ENCODE data around the gene TNS1. TPM values are rescaled to one million over a fixed set of nuclear protein-coding genes. Genes with fewer than 3 reads are reported as not detected.
A peak's percentile ranks its signal among the peaks of the same experiment; 100 is the strongest.

Gene TNS1
- 1.6 TPM for total RNA-seq (2013)
- polyA plus RNA-seq (1 to 10 TPM in 2 of 3 donors, under 1 TPM in 1; 0.26 to 1.6 (median 1.5) TPM), polyA minus RNA-seq (5.7 and 6.5 TPM in 2 replicates), total RNA-seq (34.8 to 717 (median 110) reads per million in 11 experiments)

DNA sequence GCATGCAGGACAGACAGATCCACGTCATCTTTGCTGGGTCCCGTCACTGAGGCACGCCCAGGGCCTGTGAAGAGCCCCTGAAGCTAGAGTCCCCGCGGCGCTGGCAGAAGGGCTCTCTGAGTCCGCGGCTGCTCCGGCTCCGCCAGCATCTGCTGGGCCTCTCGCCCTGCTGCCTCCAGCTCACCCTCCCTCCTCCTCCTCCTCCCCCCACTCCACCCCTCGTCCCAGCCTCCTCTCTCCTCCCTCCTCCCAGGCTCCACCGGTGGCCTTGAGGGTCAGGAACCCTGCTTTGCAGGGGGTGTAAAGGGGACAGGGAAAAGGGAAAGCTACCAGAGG lies at the start of gene TNS1:
TSS of gene TNS1 (minus strand) at position 151 of the 336 bp plus-strand sequence. CDS start at position 28, 123 bp downstream.
- Mint-ChIP-seq H3K27me3 (ENCODE audit: low read depth in 3 of 3) (peaks cover 2 to 4% (median 2%) of the 10 kb centered on the region in 3 donors), H3K27ac (peak within 1 kb of the TSS in 3 of 7 donors; percentile 23 to 68 (median 46)), H3K9me3 (no peaks in the 10 kb centered on the region), H3K36me3 (peaks cover 0 to 3% of the 10 kb centered on the region in 2 donors), H3K4me3 (peak within 1 kb of the TSS; percentile 51 to 54), H3K4me1 (peaks cover 34% of the 10 kb centered on the region)
- Histone ChIP-seq H3K36me3 (replicated peaks in 1 of 2; ENCODE audit: control insufficient read depth in 1 of 2, insufficient read depth in 2 of 2, low read length in 2 of 2) (no peaks in the 10 kb centered on the region), H3K4me3 (replicated peaks in 1 of 3; ENCODE audit: low read depth in 2 of 3, low read length in 3 of 3) (peak within 1 kb of the TSS in 1 of 3 experiments; percentile 26), H4K20me1 (ENCODE audit: insufficient read depth, low read length) (no peaks in the 10 kb centered on the region), H3K27ac (ENCODE audit: low read depth in 1 of 2, low read length in 2 of 2) (peak within 1 kb of the TSS in 1 of 2 donors; percentile 20), H3K4me2 (replicated peaks; ENCODE audit: extremely low read depth, low read length, poor library complexity, severe bottlenecking) (peak within 1 kb of the TSS; percentile 6), H2AFZ (ENCODE audit: insufficient read depth, low read depth, low read length, poor library complexity, severe bottlenecking) (peak within 1 kb of the TSS; percentile 38), H3K9me3 (replicated peaks in 1 of 2; ENCODE audit: control insufficient read depth in 1 of 2, insufficient read depth in 1 of 2, low read length in 2 of 2) (no peaks in the 10 kb centered on the region), H3K4me1 (ENCODE audit: control insufficient read depth in 1 of 2, insufficient read depth in 2 of 2, low read length in 2 of 2) (peaks cover 23 to 32% of the 10 kb centered on the region in 2 donors), H3K79me2 (ENCODE audit: insufficient read depth, low read length) (peaks cover 4% of the 10 kb centered on the region), H3K9ac (ENCODE audit: insufficient read depth, low read length, poor library complexity, severe bottlenecking) (peak within 1 kb of the TSS; percentile 34), H3K27me3 (ENCODE audit: control insufficient read depth in 2 of 2, insufficient read depth in 2 of 2, low read length in 2 of 2) (no peaks in the 10 kb centered on the region)
- TF ChIP-seq, protein P1, sequence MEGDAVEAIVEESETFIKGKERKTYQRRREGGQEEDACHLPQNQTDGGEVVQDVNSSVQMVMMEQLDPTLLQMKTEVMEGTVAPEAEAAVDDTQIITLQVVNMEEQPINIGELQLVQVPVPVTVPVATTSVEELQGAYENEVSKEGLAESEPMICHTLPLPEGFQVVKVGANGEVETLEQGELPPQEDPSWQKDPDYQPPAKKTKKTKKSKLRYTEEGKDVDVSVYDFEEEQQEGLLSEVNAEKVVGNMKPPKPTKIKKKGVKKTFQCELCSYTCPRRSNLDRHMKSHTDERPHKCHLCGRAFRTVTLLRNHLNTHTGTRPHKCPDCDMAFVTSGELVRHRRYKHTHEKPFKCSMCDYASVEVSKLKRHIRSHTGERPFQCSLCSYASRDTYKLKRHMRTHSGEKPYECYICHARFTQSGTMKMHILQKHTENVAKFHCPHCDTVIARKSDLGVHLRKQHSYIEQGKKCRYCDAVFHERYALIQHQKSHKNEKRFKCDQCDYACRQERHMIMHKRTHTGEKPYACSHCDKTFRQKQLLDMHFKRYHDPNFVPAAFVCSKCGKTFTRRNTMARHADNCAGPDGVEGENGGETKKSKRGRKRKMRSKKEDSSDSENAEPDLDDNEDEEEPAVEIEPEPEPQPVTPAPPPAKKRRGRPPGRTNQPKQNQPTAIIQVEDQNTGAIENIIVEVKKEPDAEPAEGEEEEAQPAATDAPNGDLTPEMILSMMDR (IDR thresholded peaks at IDR 0.05) = no peak
- WGBS (ENCODE audit: insufficient coverage) = 96% methylated on average over 3 of the region's 13 CpGs
- intact Hi-C loops (cut with micrococcal nuclease) = no loop called here
- no peak for DNase-seq

DNA sequence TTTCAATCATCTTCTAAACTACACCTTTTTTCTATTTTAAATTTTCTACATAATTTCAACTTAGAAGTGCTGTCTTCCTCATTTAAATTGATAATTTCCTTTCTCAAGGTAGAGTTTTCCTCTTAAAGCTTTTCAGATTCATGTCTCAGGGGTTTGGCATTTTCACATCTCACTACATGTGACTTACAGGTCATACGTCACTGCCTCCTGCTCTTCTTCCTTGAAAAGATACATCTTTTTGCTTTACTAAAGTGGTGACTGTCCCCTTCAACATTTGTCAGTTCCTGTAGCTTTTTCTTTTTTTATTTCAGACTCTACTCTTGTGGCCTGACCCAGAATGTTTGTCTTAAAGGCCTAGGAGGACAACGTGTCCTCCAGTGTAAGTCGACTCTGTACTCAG lies 49.1 kb upstream of the TNS1 start:
- Histone ChIP-seq H3K4me3 (replicated peaks in 1 of 3; ENCODE audit: low read depth in 2 of 3, low read length in 3 of 3) (no peak overlapping the region), H3K27ac (ENCODE audit: low read depth in 1 of 2, low read length in 2 of 2) (no peak overlapping the region), H4K20me1 (ENCODE audit: insufficient read depth, low read length) (no peaks in the 10 kb centered on the region), H2AFZ (ENCODE audit: insufficient read depth, low read depth, low read length, poor library complexity, severe bottlenecking) (no peak overlapping the region), H3K9me3 (replicated peaks in 1 of 2; ENCODE audit: control insufficient read depth in 1 of 2, insufficient read depth in 1 of 2, low read length in 2 of 2) (peaks cover 0 to 13% of the 10 kb centered on the region in 2 donors), H3K36me3 (replicated peaks in 1 of 2; ENCODE audit: control insufficient read depth in 1 of 2, insufficient read depth in 2 of 2, low read length in 2 of 2) (peaks cover 0 to 5% of the 10 kb centered on the region in 2 donors), H3K27me3 (ENCODE audit: control insufficient read depth in 2 of 2, insufficient read depth in 2 of 2, low read length in 2 of 2) (no peaks in the 10 kb centered on the region), H3K79me2 (ENCODE audit: insufficient read depth, low read length) (peaks cover 10% of the 10 kb centered on the region), H3K4me1 (ENCODE audit: control insufficient read depth in 1 of 2, insufficient read depth in 2 of 2, low read length in 2 of 2) (peaks cover 34 to 41% of the 10 kb centered on the region in 2 donors), H3K4me2 (replicated peaks; ENCODE audit: extremely low read depth, low read length, poor library complexity, severe bottlenecking) (no peak overlapping the region), H3K9ac (ENCODE audit: insufficient read depth, low read length, poor library complexity, severe bottlenecking) (no peak overlapping the region)
- intact Hi-C loops (cut with micrococcal nuclease) = no loop called here
- 67% methylated on average over 1 of the region's 3 CpGs for WGBS (ENCODE audit: insufficient coverage)
- Mint-ChIP-seq H3K9me3 (peaks cover 0 to 12% (median 6%) of the 10 kb centered on the region in 7 donors), H3K27ac (peak overlapping the region in 1 of 7 donors; percentile 7), H3K27me3 (ENCODE audit: low read depth in 3 of 3) (peaks cover 0 to 2% (median 0%) of the 10 kb centered on the region in 3 donors), H3K4me1 (peaks cover 51% of the 10 kb centered on the region), H3K36me3 (peaks cover 20 to 23% of the 10 kb centered on the region in 2 donors), H3K4me3 (no peak overlapping the region)
- TF ChIP-seq, protein P1 (IDR thresholded peaks at IDR 0.05) = no peak
- no peak for DNase-seq

All from CD14-positive monocyte (primary cell).